ENCODE results near the gene SIGMAR1. TPM values are rescaled to one million over a fixed set of nuclear protein-coding genes. Genes with fewer than 3 reads are reported as not detected.

SIGMAR1 gene
- total and polyA plus RNA-seq, 2 of the 8 experiments (the other 6 are each of a cell fraction or from before 2014, with no cell fraction given): 84.2 to 134 TPM

GRCh38 chr9:34636791-34637355 is 714 bp downstream of the SIGMAR1 start:
- Histone ChIP-seq H2BK120ac (replicated peaks; ENCODE audit: low read depth, low read length) (no peak overlapping the region), H3K4me3 (ENCODE audit: extremely low read depth in 1 of 4, insufficient read depth in 2 of 4, low read depth in 3 of 4, low read length in 4 of 4) (peak overlapping the region; percentile 71 to 78 (median 77)), H4K91ac (replicated peaks; ENCODE audit: insufficient read length, low read length) (no peak overlapping the region), H3K4me2 (ENCODE audit: insufficient read depth in 1 of 2, low read depth in 2 of 2, low read length in 2 of 2) (peak overlapping the region; percentile 84 to 91), H4K20me1 (replicated peaks in 1 of 2; ENCODE audit: control insufficient read depth in 1 of 2, insufficient read depth in 2 of 2, low read length in 2 of 2) (peaks cover 0 to 11% of the 10 kb centered on the region in 2 experiments), H2BK20ac (ENCODE audit: low read length) (no peak overlapping the region), H3K23me2 (ENCODE audit: low read depth, low read length) (peaks cover 9% of the 10 kb centered on the region), H3K23ac (ENCODE audit: insufficient read length) (no peak overlapping the region), H3K36me3 (ENCODE audit: control insufficient read depth in 2 of 4, insufficient read depth in 4 of 4, low read length in 3 of 4) (peaks cover 0 to 6% (median 2%) of the 10 kb centered on the region in 4 experiments; a peak in 3 of 8 replicates), H2AFZ (ENCODE audit: low read length) (no peak overlapping the region), H3K4me1 (replicated peaks in 1 of 4; ENCODE audit: control insufficient read depth in 3 of 4, insufficient read depth in 4 of 4, low read length in 3 of 4) (peaks cover 2 to 11% (median 8%) of the 10 kb centered on the region in 4 experiments; a peak in 4 of 7 replicates), H2BK15ac (ENCODE audit: low read length) (no peak overlapping the region), H2BK12ac (ENCODE audit: low read depth, low read length) (0 out of 2 replicates have a peak overlapping the region, but pooled peaks have one; percentile 14), H3K56ac (replicated peaks; ENCODE audit: insufficient read length, low read depth, low read length) (no peak overlapping the region), H2AK5ac (ENCODE audit: low read depth, low read length) (no peak overlapping the region), H3K27me3 (replicated peaks in 1 of 4; ENCODE audit: control insufficient read depth in 3 of 4, extremely low read depth in 1 of 4, insufficient read depth in 3 of 4, low read length in 3 of 4) (peaks cover 0 to 6% (median 3%) of the 10 kb centered on the region in 4 experiments; a peak in 2 of 7 replicates), H3K27ac (ENCODE audit: low read depth, low read length) (no peak overlapping the region; the same call in 1 of the 2 replicates), H3K18ac (ENCODE audit: extremely low read depth, low read length) (peak overlapping the region; percentile 97), H3K79me1 (ENCODE audit: low read depth, low read length) (peaks cover 10% of the 10 kb centered on the region), H2BK5ac (ENCODE audit: low read depth, low read length) (peak overlapping the region; percentile 86; the same call in 1 of the 2 replicates), H3K9ac (replicated peaks in 1 of 4; ENCODE audit: extremely low read depth in 1 of 4, low read depth in 3 of 4, low read length in 3 of 4) (peak overlapping the region; percentile 63 to 74 (median 70)), H4K5ac (ENCODE audit: insufficient read length, low read depth, low read length) (no peak overlapping the region), H3K14ac (ENCODE audit: insufficient read length) (no peak overlapping the region), H3K9me3 (ENCODE audit: insufficient read depth in 2 of 2, low read depth in 1 of 2, low read length in 1 of 2) (no peaks in the 10 kb centered on the region), H3K4ac (replicated peaks; ENCODE audit: insufficient read length, low read depth, low read length) (peak overlapping the region; percentile 88), H3K79me2 (ENCODE audit: control insufficient read depth in 1 of 2, insufficient read depth in 2 of 2, low read length in 2 of 2) (peaks cover 0 to 11% of the 10 kb centered on the region in 2 experiments; a peak in 2 of 4 replicates), H4K8ac (ENCODE audit: extremely low read depth, insufficient read depth, low read length) (peak overlapping the region; percentile 77)
- DNase-seq (ENCODE audit: low read depth in 1 of 2, low spot score in 2 of 2) (no peak), FAIRE-seq (no peak)
- CTCF ChIA-PET (ENCODE audit: partially characterized antibody): interaction anchor here (1.0 to 18.5 kb wide), 15 partner anchors 8 to 117 kb away, joined by 3 to 401 read pairs (median 7); partner anchors contain the start of genes ARID3C, CCL27, DCTN3 and GALT
- POLR2A ChIA-PET (ENCODE audit: partially characterized antibody): interaction anchor here (0.6 to 11.3 kb wide), 8 partner anchors 12 to 173 kb away, joined by 3 to 127 read pairs (median 6); partner anchors contain the start of genes GALT and IL11RA
- WGBS, 2 experiments (ENCODE audit: extremely low coverage in 1 of 2, insufficient coverage in 1 of 2, insufficient read length in 1 of 2, insufficient replicate concordance in 2 of 2, low coverage in 1 of 2, low lambda C conversion rate in 2 of 2, missing lambda C conversion rate in 1 of 2): 8% methylated on average over 23 of the region's 23 CpGs; no CpG with 5 or more reads in 1 of the 2 experiments
- no peak for TF ChIP-seq SIN3A (conservative IDR thresholded peaks at IDR 0.05 in 1 of 2, IDR thresholded peaks at IDR 0.05 in 1 of 2; ENCODE audit: low read depth in 1 of 2, low read length in 2 of 2)
- TF ChIP-seq MAX (IDR thresholded peaks at IDR 0.05): peak; percentile 98; the same call in 1 of the 2 replicates
